Sigmoid colon (tissue), 7 donors: ENCODE measurements around the gene MYADML2. TPM values are rescaled to one million over a fixed set of nuclear protein-coding genes. Genes with fewer than 3 reads are reported as not detected.

Experiments
- DNase-seq: peaks from one replicate; pipeline ENCODE4 v3.0.0-alpha.2; 2019
- H3K27ac ChIP-seq, 4 donors: fragments of 200-600 bp; sonication (generic); one replicate each; pipeline ENCODE4 v1.5.1; 2016 to 2019; ENCODE audit warnings: mild to moderate bottlenecking in 1 of 4
- H3K27me3 ChIP-seq, 3 donors: fragments of 200-600 bp; sonication (generic); one replicate each; pipeline ENCODE4 v1.5.1; 2019; ENCODE audit warnings: mild to moderate bottlenecking in 1 of 3
- H3K36me3 ChIP-seq, 4 donors: fragments of 200-600 bp; sonication (generic); one replicate each; pipeline ENCODE4 v1.5.1; 2016 to 2019
- H3K4me1 ChIP-seq, 4 donors: fragments of 200-600 bp; sonication (generic); one replicate each; pipeline ENCODE4 v1.5.1; 2017 to 2019
- H3K4me3 ChIP-seq, 4 donors: fragments of 200-600 bp; sonication (generic); one replicate each; pipeline ENCODE4 v1.5.1; 2017 to 2019; ENCODE audit warnings: mild to moderate bottlenecking in 2 of 4, moderate library complexity in 1 of 4
- H3K9me3 ChIP-seq, 4 donors: fragments of 200-600 bp in 3 of 4; sonication (generic) in 3 of 4; one replicate each; pipeline versions ENCODE4 v1.5.1 to v1.6.1; 2013 to 2019
- CTCF ChIP-seq, 4 experiments: fragments of 450-650 bp in 3 of 4; fragments of 200-600 bp in 1 of 4; IDR thresholded peaks; one replicate each; pipeline ENCODE4 v1.5.1; 2016 to 2019; ENCODE audit warnings: antibody characterized with exemption in 4 of 4, mild to moderate bottlenecking in 3 of 4, moderate library complexity in 2 of 4
- EP300 ChIP-seq, 4 donors: sonication (generic); formaldehyde crosslinking; IDR thresholded peaks; one replicate each; pipeline ENCODE4 v1.6.1; 2017; ENCODE audit warnings: antibody characterized with exemption in 4 of 4
- POLR2A ChIP-seq, 2 donors: fragments of 450-650 bp; IDR thresholded peaks; one replicate each; pipeline ENCODE4 v1.6.1; 2016; ENCODE audit warnings: antibody characterized with exemption in 2 of 2, mild to moderate bottlenecking in 2 of 2, moderate library complexity in 2 of 2
- POLR2AphosphoS5 ChIP-seq, 4 donors: sonication (generic); formaldehyde crosslinking; IDR thresholded peaks; one replicate each; pipeline ENCODE4 v1.6.1; 2017; ENCODE audit warnings: antibody characterized with exemption in 4 of 4
- WGBS, 2 donors: extraction: QIAGEN DNeasy Blood & Tissue Kit; methylation state at CpG; one replicate each; pipeline ENCODE4 v1.1.7; 2013; 5-methylcytosine and 5-hydroxymethylcytosine counted together
- intact Hi-C: fragments of 100-400 bp; cut with DNase I; formaldehyde crosslinking; loops from one replicate; pipeline ENCODE4 v1.15.1; 2023
- polyA plus RNA-seq, 3 donors: library from polyadenylated mRNA; stranded (reverse); fragments of 200-250 nt; gene quantifications; one replicate each; pipeline ENCODE4 v1.2.3, GENCODE V29; 2013
- total RNA-seq, 4 donors: library from RNA; depleted of rRNA; stranded (reverse); fragments of >200 nt; gene quantifications; one replicate each; pipeline ENCODE4 v1.1.0, GENCODE V29; 2016
- donor health status: healthy with polysubstance abuse.
- donor health status: Bipolar disorder and iron deficiency.
- donor health status: healthy.

The MYADML2 gene
- total and polyA plus RNA-seq, 7 donors: not detected

- Histone ChIP-seq H3K4me1 (no peaks in the 10 kb centered on the region), H3K9me3 (no peaks in the 10 kb centered on the region), H3K36me3 (no peaks in the 10 kb centered on the region), H3K27ac (no peak overlapping the region), H3K4me3 (no peak overlapping the region), H3K27me3 (peaks cover 0 to 39% (median 9%) of the 10 kb centered on the region in 3 donors)
- WGBS, 2 donors: 70 to 78% methylated on average over 16 of the region's 16 CpGs
- TF ChIP-seq POLR2A (IDR thresholded peaks at IDR 0.05) (no peak), CTCF (IDR thresholded peaks at IDR 0.05) (no peak), POLR2AphosphoS5 (IDR thresholded peaks at IDR 0.05) (no peak), EP300 (IDR thresholded peaks at IDR 0.05) (no peak)
- DNase-seq: no peak
- intact Hi-C loops: no loop called here
Measured at GRCh38 chr17:81952792-81953228, 5.8 kb upstream of the MYADML2 start.

- no peak for DNase-seq
- no peaks in the 10 kb centered on the region for H3K9me3 ChIP-seq
- no peaks in the 10 kb centered on the region for H3K4me1 ChIP-seq
- no peak overlapping the region for H3K27ac ChIP-seq
- intact Hi-C loops: no loop called here
- peaks cover 0 to 31% (median 6%) of the 10 kb centered on the region in 3 donors for H3K27me3 ChIP-seq
- TF ChIP-seq EP300 (IDR thresholded peaks at IDR 0.05) (no peak), POLR2A (IDR thresholded peaks at IDR 0.05) (no peak), POLR2AphosphoS5 (IDR thresholded peaks at IDR 0.05) (no peak), CTCF (IDR thresholded peaks at IDR 0.05) (no peak)
- 37 to 53% methylated on average over 13 of the region's 13 CpGs for WGBS, 2 donors
- no peaks in the 10 kb centered on the region for H3K36me3 ChIP-seq
- no peak overlapping the region for H3K4me3 ChIP-seq
Measured at GRCh38 chr17:81951785-81952684, 5.0 kb upstream of the MYADML2 start.

GRCh38 chr17:81950501-81950900, 3.5 kb upstream of the MYADML2 start:
- no peak overlapping the region for H3K4me3 ChIP-seq
- intact Hi-C loops: no loop called here

GRCh38 chr17:81948635-81949378, 1.8 kb upstream of the MYADML2 start:
- H3K9me3 ChIP-seq: no peaks in the 10 kb centered on the region
- no peaks in the 10 kb centered on the region for H3K36me3 ChIP-seq
- 82 to 83% methylated on average over 17 of the region's 17 CpGs for WGBS, 2 donors
- H3K27me3 ChIP-seq: peaks cover 0 to 21% (median 0%) of the 10 kb centered on the region in 3 donors
- H3K4me1 ChIP-seq: no peaks in the 10 kb centered on the region
- no peak overlapping the region for H3K27ac ChIP-seq
- DNase-seq: no peak
- intact Hi-C loops: no loop called here
- H3K4me3 ChIP-seq: no peak overlapping the region
- no peak for TF ChIP-seq CTCF (IDR thresholded peaks at IDR 0.05)
- TF ChIP-seq POLR2A (IDR thresholded peaks at IDR 0.05): no peak
- TF ChIP-seq EP300 (IDR thresholded peaks at IDR 0.05): no peak
- no peak for TF ChIP-seq POLR2AphosphoS5 (IDR thresholded peaks at IDR 0.05)

More at GRCh38 chr17:81950501-81950900, 3.5 kb upstream of the MYADML2 start:
- H3K27me3 ChIP-seq: peaks cover 0 to 18% (median 0%) of the 10 kb centered on the region in 3 donors
- WGBS, 2 donors: 80 to 87% methylated on average over 15 of the region's 15 CpGs
- H3K27ac ChIP-seq: no peak overlapping the region
- H3K4me1 ChIP-seq: no peaks in the 10 kb centered on the region
- DNase-seq: no peak
- H3K9me3 ChIP-seq: no peaks in the 10 kb centered on the region
- no peak for TF ChIP-seq POLR2AphosphoS5 (IDR thresholded peaks at IDR 0.05)
- no peak for TF ChIP-seq EP300 (IDR thresholded peaks at IDR 0.05)
- TF ChIP-seq POLR2A (IDR thresholded peaks at IDR 0.05): no peak
- TF ChIP-seq CTCF (IDR thresholded peaks at IDR 0.05): no peak
- no peaks in the 10 kb centered on the region for H3K36me3 ChIP-seq
